HepG2 (cell line): ENCODE data around the gene PHLPP2. TPM values are rescaled to one million over a fixed set of nuclear protein-coding genes. Genes with fewer than 3 reads are reported as not detected.

Experiments used
- ATAC-seq: fragments of 200-7000 bp; cut with Tn5 transposase; 3 replicates; pipeline ENCODE4 v1.9.1; 2020; ENCODE audit warnings: mild to moderate bottlenecking, moderate library complexity
- BruUV-seq: library from RNA; stranded (reverse); fragments of 400-500 nt; replicated peaks from 2 replicates; lab custom pipeline; 2021; lab: Mats Ljungman, UMichigan
- CTCF ChIA-PET: fragments of 300-600 bp; formaldehyde crosslinking; extraction: SDS; loops from one replicate; lab custom pipeline; 2021; ENCODE audit warnings: low total read pairs, inconsistent platforms, low intra/inter-chr PET ratio; lab: Yijun Ruan, JAX
- POLR2A ChIA-PET: fragments of 350-600 bp; sonication (Branson Sonifier 250); formaldehyde crosslinking; loops from one replicate; lab custom pipeline; 2020; ENCODE audit warnings: antibody characterized with exemption, inconsistent platforms; lab: Yijun Ruan, JAX
- DNase-seq: peaks from one replicate; pipeline ENCODE4 v3.0.0-alpha.2; 2015; ENCODE audit warnings: low spot score
- FAIRE-seq: peaks from 3 replicates; lab custom pipeline; 2011; peaks lifted over from hg19 to GRCh38; lab: Jason Lieb, UNC
- H2AFZ ChIP-seq: one replicate; pipeline ENCODE4 v1.6.1; 2011; ENCODE audit warnings: low read length, inconsistent platforms
- H3K27ac ChIP-seq: fragments of 300-600 bp; 3 replicates; pipeline ENCODE4 v1.8.0; 2011; ENCODE audit warnings: mixed run types, mild to moderate bottlenecking, mixed read lengths, low read length, inconsistent platforms; ENCODE audit not compliant: insufficient read depth; ENCODE audit errors: extremely low read length
- H3K27me3 ChIP-seq, 2 experiments: fragments of 200-600 bp in 1 of 2; 2 replicates in 1 of 2; 3 replicates in 1 of 2; pipeline versions ENCODE4 v1.6.0 to v1.8.0; 2011; ENCODE audit warnings: low read length in 2 of 2, mild to moderate bottlenecking in 2 of 2, moderate library complexity in 2 of 2, inconsistent platforms in 1 of 2; ENCODE audit not compliant: insufficient read depth in 2 of 2, control insufficient read depth in 1 of 2
- H3K36me3 ChIP-seq, 2 experiments: fragments of 200-600 bp in 1 of 2; replicated peaks in 1 of 2; 2 replicates in 1 of 2; 3 replicates in 1 of 2; pipeline versions ENCODE4 v1.5.1 to v1.8.0; 2011; ENCODE audit warnings: low read length in 2 of 2, inconsistent platforms in 1 of 2; ENCODE audit not compliant: insufficient read depth in 2 of 2, control insufficient read depth in 1 of 2
- H3K4me1 ChIP-seq: 2 replicates; pipeline ENCODE4 v1.5.1; 2012; ENCODE audit warnings: low read length, inconsistent platforms; ENCODE audit not compliant: insufficient read depth
- H3K4me2 ChIP-seq: 2 replicates; pipeline ENCODE4 v1.6.0; 2011; ENCODE audit warnings: low read depth, low read length, inconsistent platforms
- H3K4me3 ChIP-seq, 3 experiments: fragments of 200-600 bp in 1 of 3; sonication (generic), shearing (Covaris generic) in 1 of 3; replicated peaks in 1 of 3; 2 replicates each; pipeline ENCODE4 v1.5.1; 2011 to 2016; ENCODE audit warnings: low read length in 3 of 3, inconsistent platforms in 2 of 3, low read depth in 2 of 3, mild to moderate bottlenecking in 2 of 3, control low read depth in 1 of 3, mixed read lengths in 1 of 3; ENCODE audit not compliant: insufficient read depth in 1 of 3
- H3K79me2 ChIP-seq: one replicate; pipeline ENCODE4 v1.6.1; 2011; ENCODE audit warnings: low read length, inconsistent platforms; ENCODE audit not compliant: insufficient read depth
- H3K9ac ChIP-seq: 2 replicates; pipeline ENCODE4 v1.6.0; 2011; ENCODE audit warnings: mild to moderate bottlenecking, low read depth, low read length, inconsistent platforms; ENCODE audit not compliant: insufficient read depth
- H3K9me3 ChIP-seq: 2 replicates; pipeline ENCODE4 v1.5.1; 2012; ENCODE audit warnings: mild to moderate bottlenecking, low read length
- H4K20me1 ChIP-seq: 2 replicates; pipeline ENCODE4 v1.6.0; 2011; ENCODE audit warnings: inconsistent platforms, mild to moderate bottlenecking, low read length, moderate library complexity; ENCODE audit not compliant: insufficient read depth
- FOXA3 ChIP-seq: IDR thresholded peaks from 2 replicates; pipeline ENCODE4 v1.6.1; 2016; ENCODE audit warnings: missing genetic modification reagents, missing compliant biosample characterization
- HNRNPH1 ChIP-seq: fragments of 200-400 bp; formaldehyde crosslinking; optimal IDR thresholded peaks from 2 replicates; pipeline ENCODE3; 2017; ENCODE audit warnings: mild to moderate bottlenecking, low read depth, low read length
- MAFF ChIP-seq: IDR thresholded peaks from 2 replicates; pipeline ENCODE4 v1.6.1; 2011; ENCODE audit warnings: low read depth, low read length, improper control_type of control experiment
- PITX1 ChIP-seq: sonication (generic); formaldehyde crosslinking; IDR thresholded peaks from 2 replicates; pipeline ENCODE4 v1.5.1; 2020; ENCODE audit warnings: mild to moderate bottlenecking, missing genetic modification reagents
- RARA ChIP-seq: IDR thresholded peaks from 2 replicates; pipeline ENCODE4 v1.6.1; 2016; ENCODE audit warnings: missing genetic modification reagents, missing compliant biosample characterization
- RORA ChIP-seq: sonication (generic); formaldehyde crosslinking; IDR thresholded peaks from 2 replicates; pipeline ENCODE4 v1.5.0; 2020; ENCODE audit warnings: mild to moderate bottlenecking, missing genetic modification reagents, moderate library complexity
- RXRB ChIP-seq: IDR thresholded peaks from 2 replicates; pipeline ENCODE4 v1.6.1; 2016; ENCODE audit warnings: borderline replicate concordance, missing genetic modification reagents, missing compliant biosample characterization
- ZMYM2 ChIP-seq: sonication (generic); formaldehyde crosslinking; IDR thresholded peaks from 2 replicates; pipeline ENCODE4 v1.8.0; 2022; ENCODE audit warnings: mild to moderate bottlenecking, missing genetic modification reagents
- ZNF556 ChIP-seq: sonication (generic); formaldehyde crosslinking; IDR thresholded peaks from 2 replicates; pipeline ENCODE4 v1.4.0; 2020; ENCODE audit warnings: mild to moderate bottlenecking, missing genetic modification reagents, borderline replicate concordance
- ZNF614 ChIP-seq: IDR thresholded peaks from 2 replicates; pipeline ENCODE4 v1.6.1; 2018; ENCODE audit warnings: missing biosample characterization, missing genetic modification reagents, inconsistent platforms, borderline replicate concordance
- ZNF746 ChIP-seq: sonication (generic); formaldehyde crosslinking; IDR thresholded peaks from 2 replicates; pipeline ENCODE4 v1.8.0; 2022; ENCODE audit warnings: mild to moderate bottlenecking, missing genetic modification reagents
- ZNF761 ChIP-seq: sonication (generic); formaldehyde crosslinking; conservative IDR thresholded peaks from 2 replicates; pipeline ENCODE4 v1.4.0; 2020; ENCODE audit warnings: mild to moderate bottlenecking, missing genetic modification reagents
- WGBS: methylation state at CpG from one replicate; pipeline ENCODE4 v1.1.6; 2017; ENCODE audit warnings: low lambda C conversion rate; 5-methylcytosine and 5-hydroxymethylcytosine counted together
- in situ Hi-C: cut with HindIII; loops from 2 replicates; pipeline ENCODE4 v1.10.0; 2017; ENCODE audit warnings: low pct_unique_long_range_greater_than_20kb; ENCODE audit not compliant: extremely low pct_ligation_motif_present
- intact Hi-C: fragments of 100-400 bp; cut with micrococcal nuclease; formaldehyde crosslinking; loops from one replicate; pipeline ENCODE4 v1.10.0; 2022; ENCODE audit not compliant: unreplicated experiment
- polyA plus RNA-seq, 8 experiments: library from polyadenylated mRNA; depleted of rRNA in 3 of 8; stranded (reverse) in 7 of 8; unstranded in 1 of 8; fragments of >200 nt; fragmentation: Illumina TruSeq in 4 of 8; extraction: Trizol in 4 of 8; gene quantifications; 2 replicates each; pipeline versions ENCODE4 v1.2.1 to v1.2.3, GENCODE V29; 2011 to 2016; ENCODE audit warnings: low read depth in 4 of 8, missing spikeins in 1 of 8, mixed read lengths in 1 of 8; ENCODE audit not compliant: insufficient read depth in 1 of 8
- total RNA-seq, 5 experiments: library from RNA; depleted of rRNA; stranded (reverse); fragments of >200 nt; fragmentation: Illumina TruSeq; extraction: Trizol; gene quantifications; 2 replicates each; pipeline ENCODE4 v1.2.3, GENCODE V29; 2016; ENCODE audit warnings: low read depth in 1 of 5
- TF ChIP-seq, protein P1 (sequence below): sonication (generic); formaldehyde crosslinking; IDR thresholded peaks from 2 replicates; pipeline ENCODE4 v1.8.1; 2023; ENCODE audit warnings: mild to moderate bottlenecking, missing genetic modification reagents
- TF ChIP-seq, protein P2 (sequence below): sonication (generic); formaldehyde crosslinking; IDR thresholded peaks from 2 replicates; pipeline ENCODE4 v1.5.0; 2020; ENCODE audit warnings: missing genetic modification reagents
- TF ChIP-seq, protein P3 (sequence below): sonication (generic); formaldehyde crosslinking; conservative IDR thresholded peaks from 2 replicates; pipeline ENCODE4 v1.8.0; 2022; ENCODE audit warnings: low read depth, missing genetic modification reagents
- TF ChIP-seq, protein P4 (sequence below): IDR thresholded peaks from 2 replicates; pipeline ENCODE4 v1.6.1; 2016; ENCODE audit warnings: mild to moderate bottlenecking, missing biosample characterization, missing genetic modification reagents
- TF ChIP-seq, protein P5 (sequence below): sonication (generic); formaldehyde crosslinking; conservative IDR thresholded peaks from 2 replicates; pipeline ENCODE4 v1.5.0; 2020; ENCODE audit warnings: missing genetic modification reagents

Gene PHLPP2
- total and polyA plus RNA-seq, 2 of the 13 experiments (the other 11 are each of a cell fraction or from before 2014, with no cell fraction given): 8.9 TPM

DNA sequence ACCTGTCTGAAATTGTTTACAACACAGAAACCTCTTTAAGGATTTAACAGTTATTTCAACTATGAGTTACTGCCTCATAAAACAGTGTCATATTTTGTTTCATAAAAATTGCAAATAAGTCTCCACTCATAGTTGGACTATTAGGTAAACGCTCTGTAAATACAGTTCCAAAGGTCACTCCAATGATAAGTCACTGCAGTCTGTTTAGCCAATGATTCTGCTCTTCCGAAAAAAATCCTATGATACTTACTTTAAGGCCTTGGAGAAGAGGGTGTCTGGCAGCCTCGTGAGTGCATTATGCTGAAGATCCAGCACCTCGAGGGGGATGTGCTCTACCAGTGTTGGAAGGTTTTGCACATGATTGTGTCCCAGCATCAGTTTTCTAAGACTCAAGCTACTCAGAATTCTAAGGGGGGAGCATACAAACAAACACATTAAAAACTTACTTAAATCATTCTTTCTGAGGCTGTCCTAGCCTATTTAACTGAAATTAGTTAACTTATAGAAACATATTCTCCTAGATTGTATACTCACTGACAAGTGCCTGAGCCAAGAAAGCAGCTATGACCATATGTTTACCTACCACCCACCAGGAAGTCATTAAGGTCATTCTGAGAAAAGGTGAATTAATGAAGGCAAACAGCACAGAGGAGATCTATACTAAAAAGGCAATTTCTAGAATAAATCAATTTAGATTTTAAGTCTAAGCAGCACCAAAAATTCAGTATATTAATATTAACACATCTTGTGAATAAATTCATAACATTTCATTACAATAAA is 57.4 kb downstream of the PHLPP2 start:
- H4K20me1 ChIP-seq: no peaks in the 10 kb centered on the region
- FAIRE-seq: peak; percentile 63
- no peak overlapping the region for H2AFZ ChIP-seq
- peak overlapping the region; percentile 17; the same call in 1 of the 2 replicates for H3K9ac ChIP-seq
- peak; percentile 91 for DNase-seq
- POLR2A ChIA-PET: interaction anchor here (0.6 kb wide), 1 partner anchor 75 kb away, joined by 3 read pairs; no protein-coding TSS in a partner anchor
- intact Hi-C loops (loop anchor here (2.0 kb wide), 1 partner anchor 22 kb away; no protein-coding TSS in a partner anchor), in situ Hi-C loops (no loop called here)
- ATAC-seq: peak; percentile 83
- H3K36me3 ChIP-seq: peaks cover 12 to 34% of the 10 kb centered on the region in 2 experiments
- peak overlapping the region in 1 of 3 experiments; percentile 25; a peak in 1 of 6 replicates for H3K4me3 ChIP-seq
- WGBS: 1% methylated on average over 4 of the region's 4 CpGs
- H3K27ac ChIP-seq: peak overlapping the region; percentile 71
- CTCF ChIA-PET: no interaction called here
- no peaks in the 10 kb centered on the region for H3K9me3 ChIP-seq
- BruUV-seq: TSS peak; percentile 45
- no peaks in the 10 kb centered on the region for H3K79me2 ChIP-seq
- no peaks in the 10 kb centered on the region for H3K27me3 ChIP-seq
- peak overlapping the region; percentile 58 for H3K4me2 ChIP-seq
- H3K4me1 ChIP-seq: peaks cover 53% of the 10 kb centered on the region
- TF ChIP-seq ZMYM2 (CRISPR knock-in tag) (no peak), RORA (CRISPR knock-in tag) (0 out of 2 replicates have a peak, but pooled peaks have one; percentile 46), RXRB (CRISPR knock-in tag) (peak; percentile 50; the same call in 1 of the 2 replicates), ZNF746 (CRISPR knock-in tag) (no peak), ZNF614 (CRISPR knock-in tag) (0 out of 2 replicates have a peak, but pooled peaks have one; percentile 29), MAFF (no peak), FOXA3 (CRISPR knock-in tag) (peak; percentile 87), HNRNPH1 (no peak), RARA (CRISPR knock-in tag) (peak; percentile 54; the same call in 1 of the 2 replicates), ZNF556 (CRISPR knock-in tag) (0 out of 2 replicates have a peak, but pooled peaks have one; percentile 30), ZNF761 (no peak), PITX1 (CRISPR knock-in tag) (peak; percentile 40; the same call in 1 of the 2 replicates)
- TF ChIP-seq, protein P1, sequence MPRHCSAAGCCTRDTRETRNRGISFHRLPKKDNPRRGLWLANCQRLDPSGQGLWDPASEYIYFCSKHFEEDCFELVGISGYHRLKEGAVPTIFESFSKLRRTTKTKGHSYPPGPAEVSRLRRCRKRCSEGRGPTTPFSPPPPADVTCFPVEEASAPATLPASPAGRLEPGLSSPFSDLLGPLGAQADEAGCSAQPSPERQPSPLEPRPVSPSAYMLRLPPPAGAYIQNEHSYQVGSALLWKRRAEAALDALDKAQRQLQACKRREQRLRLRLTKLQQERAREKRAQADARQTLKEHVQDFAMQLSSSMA: no peak
- TF ChIP-seq, protein P2, sequence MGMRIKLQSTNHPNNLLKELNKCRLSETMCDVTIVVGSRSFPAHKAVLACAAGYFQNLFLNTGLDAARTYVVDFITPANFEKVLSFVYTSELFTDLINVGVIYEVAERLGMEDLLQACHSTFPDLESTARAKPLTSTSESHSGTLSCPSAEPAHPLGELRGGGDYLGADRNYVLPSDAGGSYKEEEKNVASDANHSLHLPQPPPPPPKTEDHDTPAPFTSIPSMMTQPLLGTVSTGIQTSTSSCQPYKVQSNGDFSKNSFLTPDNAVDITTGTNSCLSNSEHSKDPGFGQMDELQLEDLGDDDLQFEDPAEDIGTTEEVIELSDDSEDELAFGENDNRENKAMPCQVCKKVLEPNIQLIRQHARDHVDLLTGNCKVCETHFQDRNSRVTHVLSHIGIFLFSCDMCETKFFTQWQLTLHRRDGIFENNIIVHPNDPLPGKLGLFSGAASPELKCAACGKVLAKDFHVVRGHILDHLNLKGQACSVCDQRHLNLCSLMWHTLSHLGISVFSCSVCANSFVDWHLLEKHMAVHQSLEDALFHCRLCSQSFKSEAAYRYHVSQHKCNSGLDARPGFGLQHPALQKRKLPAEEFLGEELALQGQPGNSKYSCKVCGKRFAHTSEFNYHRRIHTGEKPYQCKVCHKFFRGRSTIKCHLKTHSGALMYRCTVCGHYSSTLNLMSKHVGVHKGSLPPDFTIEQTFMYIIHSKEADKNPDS (CRISPR knock-in tag): no peak
- TF ChIP-seq, protein P3, sequence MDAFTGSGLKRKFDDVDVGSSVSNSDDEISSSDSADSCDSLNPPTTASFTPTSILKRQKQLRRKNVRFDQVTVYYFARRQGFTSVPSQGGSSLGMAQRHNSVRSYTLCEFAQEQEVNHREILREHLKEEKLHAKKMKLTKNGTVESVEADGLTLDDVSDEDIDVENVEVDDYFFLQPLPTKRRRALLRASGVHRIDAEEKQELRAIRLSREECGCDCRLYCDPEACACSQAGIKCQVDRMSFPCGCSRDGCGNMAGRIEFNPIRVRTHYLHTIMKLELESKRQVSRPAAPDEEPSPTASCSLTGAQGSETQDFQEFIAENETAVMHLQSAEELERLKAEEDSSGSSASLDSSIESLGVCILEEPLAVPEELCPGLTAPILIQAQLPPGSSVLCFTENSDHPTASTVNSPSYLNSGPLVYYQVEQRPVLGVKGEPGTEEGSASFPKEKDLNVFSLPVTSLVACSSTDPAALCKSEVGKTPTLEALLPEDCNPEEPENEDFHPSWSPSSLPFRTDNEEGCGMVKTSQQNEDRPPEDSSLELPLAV (CRISPR knock-in tag): no peak
- TF ChIP-seq, protein P4, sequence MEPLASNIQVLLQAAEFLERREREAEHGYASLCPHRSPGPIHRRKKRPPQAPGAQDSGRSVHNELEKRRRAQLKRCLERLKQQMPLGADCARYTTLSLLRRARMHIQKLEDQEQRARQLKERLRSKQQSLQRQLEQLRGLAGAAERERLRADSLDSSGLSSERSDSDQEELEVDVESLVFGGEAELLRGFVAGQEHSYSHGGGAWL (CRISPR knock-in tag): no peak
- TF ChIP-seq, protein P5, sequence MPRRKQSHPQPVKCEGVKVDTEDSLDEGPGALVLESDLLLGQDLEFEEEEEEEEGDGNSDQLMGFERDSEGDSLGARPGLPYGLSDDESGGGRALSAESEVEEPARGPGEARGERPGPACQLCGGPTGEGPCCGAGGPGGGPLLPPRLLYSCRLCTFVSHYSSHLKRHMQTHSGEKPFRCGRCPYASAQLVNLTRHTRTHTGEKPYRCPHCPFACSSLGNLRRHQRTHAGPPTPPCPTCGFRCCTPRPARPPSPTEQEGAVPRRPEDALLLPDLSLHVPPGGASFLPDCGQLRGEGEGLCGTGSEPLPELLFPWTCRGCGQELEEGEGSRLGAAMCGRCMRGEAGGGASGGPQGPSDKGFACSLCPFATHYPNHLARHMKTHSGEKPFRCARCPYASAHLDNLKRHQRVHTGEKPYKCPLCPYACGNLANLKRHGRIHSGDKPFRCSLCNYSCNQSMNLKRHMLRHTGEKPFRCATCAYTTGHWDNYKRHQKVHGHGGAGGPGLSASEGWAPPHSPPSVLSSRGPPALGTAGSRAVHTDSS: no peak
